A549 (cell line): Measurements from ENCODE around the gene ANGPTL3.

Experiments used
- CHD2 ChIP-seq: fragments of 150-350 bp; IDR thresholded peaks from 2 replicates; pipeline ENCODE4 v1.6.1; 2014; ENCODE audit warnings: low read length; ENCODE audit not compliant: partially characterized antibody
- EP300 ChIP-seq, 2 experiments: fragments of >200 bp; sonication (Bioruptor Twin); formaldehyde crosslinking; IDR thresholded peaks; 2 replicates in 1 of 2; 3 replicates in 1 of 2; pipeline ENCODE4 v1.6.1; 2016 to 2017
- RARB ChIP-seq: fragments of 250-450 bp; sonication (Bioruptor Pico); IDR thresholded peaks from 2 replicates; pipeline ENCODE4 v1.8.0; 2021; ENCODE audit warnings: mild to moderate bottlenecking, moderate library complexity
- TF ChIP-seq, protein P1 (sequence below): fragments of >200 bp; sonication (Bioruptor Twin); formaldehyde crosslinking; IDR thresholded peaks from 3 replicates; pipeline ENCODE4 v1.5.1; 2016

DNA sequence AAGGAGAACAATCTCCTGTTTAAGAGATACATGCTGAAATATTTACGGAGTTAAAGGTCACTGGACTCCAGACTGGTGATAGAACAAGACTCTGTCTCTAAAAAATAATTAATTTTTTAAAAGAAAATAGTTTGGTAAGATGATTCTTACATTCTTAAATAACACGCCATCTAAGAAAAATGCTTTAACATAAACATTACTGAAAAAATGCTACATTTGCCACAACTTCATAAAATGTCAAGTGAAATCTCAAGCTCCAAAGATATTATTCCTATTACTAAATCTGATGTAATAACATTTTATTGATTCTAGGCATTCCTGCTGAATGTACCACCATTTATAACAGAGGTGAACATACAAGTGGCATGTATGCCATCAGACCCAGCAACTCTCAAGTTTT lies 4.1 kb downstream of the ANGPTL3 start:
- TF ChIP-seq RARB (CRISPR knock-in tag) = no peak
- TF ChIP-seq CHD2 = no peak
- TF ChIP-seq, protein P1, sequence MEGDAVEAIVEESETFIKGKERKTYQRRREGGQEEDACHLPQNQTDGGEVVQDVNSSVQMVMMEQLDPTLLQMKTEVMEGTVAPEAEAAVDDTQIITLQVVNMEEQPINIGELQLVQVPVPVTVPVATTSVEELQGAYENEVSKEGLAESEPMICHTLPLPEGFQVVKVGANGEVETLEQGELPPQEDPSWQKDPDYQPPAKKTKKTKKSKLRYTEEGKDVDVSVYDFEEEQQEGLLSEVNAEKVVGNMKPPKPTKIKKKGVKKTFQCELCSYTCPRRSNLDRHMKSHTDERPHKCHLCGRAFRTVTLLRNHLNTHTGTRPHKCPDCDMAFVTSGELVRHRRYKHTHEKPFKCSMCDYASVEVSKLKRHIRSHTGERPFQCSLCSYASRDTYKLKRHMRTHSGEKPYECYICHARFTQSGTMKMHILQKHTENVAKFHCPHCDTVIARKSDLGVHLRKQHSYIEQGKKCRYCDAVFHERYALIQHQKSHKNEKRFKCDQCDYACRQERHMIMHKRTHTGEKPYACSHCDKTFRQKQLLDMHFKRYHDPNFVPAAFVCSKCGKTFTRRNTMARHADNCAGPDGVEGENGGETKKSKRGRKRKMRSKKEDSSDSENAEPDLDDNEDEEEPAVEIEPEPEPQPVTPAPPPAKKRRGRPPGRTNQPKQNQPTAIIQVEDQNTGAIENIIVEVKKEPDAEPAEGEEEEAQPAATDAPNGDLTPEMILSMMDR = no peak
- no peak for TF ChIP-seq EP300 (IDR thresholded peaks at IDR 0.05)
